B cell (primary cell): Measurements from ENCODE around the gene EPN2. TPM values are rescaled to one million over a fixed set of nuclear protein-coding genes. Genes with fewer than 3 reads are reported as not detected.

Experiments used
- ATAC-seq: fragments of 200-7000 bp; cut with Tn5 transposase; one replicate; pipeline ENCODE4 v1.10.0; 2021; ENCODE audit warnings: low read depth, mild to moderate bottlenecking, moderate number of reproducible peaks, moderate library complexity
- CTCF ChIA-PET: fragments of 350-600 bp; sonication (Branson Sonifier 250); formaldehyde crosslinking; loops from one replicate; lab custom pipeline; 2021; ENCODE audit warnings: antibody characterized with exemption, inconsistent platforms; lab: Charles Lee
- POLR2A ChIA-PET: fragments of 350-600 bp; sonication (Branson Sonifier 250); formaldehyde crosslinking; loops from one replicate; lab custom pipeline; 2021; ENCODE audit warnings: antibody characterized with exemption; lab: Charles Lee
- DNase-seq: peaks from one replicate; pipeline ENCODE4 v3.0.0; 2013
- H2AFZ ChIP-seq: 2 replicates; pipeline ENCODE4 v1.6.1; 2012; ENCODE audit warnings: mild to moderate bottlenecking, low read depth, low read length; ENCODE audit not compliant: insufficient read depth, poor library complexity, severe bottlenecking
- H3K27ac ChIP-seq, 2 donors: 1 replicate in 1 of 2; 2 replicates in 1 of 2; pipeline ENCODE4 v1.5.1; 2012 to 2013; ENCODE audit warnings: low read length in 2 of 2, mild to moderate bottlenecking in 2 of 2, moderate library complexity in 1 of 2
- H3K27me3 ChIP-seq, 4 experiments: fragments of 200-600 bp in 1 of 4; sonication (generic) in 1 of 4; replicated peaks in 1 of 4; 1 replicate in 2 of 4; 2 replicates in 2 of 4; pipeline versions ENCODE4 v1.6.1 to v1.7.0; 2013 to 2016; ENCODE audit warnings: low read length in 3 of 4, mild to moderate bottlenecking in 2 of 4, mixed read lengths in 1 of 4, moderate library complexity in 1 of 4; ENCODE audit not compliant: insufficient read depth in 4 of 4, control insufficient read depth in 3 of 4; ENCODE audit errors: control extremely low read depth in 1 of 4
- H3K36me3 ChIP-seq, 2 experiments: replicated peaks in 1 of 2; 1 replicate in 1 of 2; 2 replicates in 1 of 2; pipeline versions ENCODE4 v1.6.1 to v1.7.1; 2013; ENCODE audit warnings: low read length in 1 of 2; ENCODE audit not compliant: insufficient read depth in 2 of 2, control insufficient read depth in 1 of 2; ENCODE audit errors: control extremely low read depth in 1 of 2, extremely low read depth in 1 of 2
- H3K4me1 ChIP-seq, 2 donors: fragments of 200-600 bp in 1 of 2; sonication (generic) in 1 of 2; 1 replicate in 1 of 2; 2 replicates in 1 of 2; pipeline versions ENCODE4 v1.5.1 to v1.6.1; 2013 to 2017; ENCODE audit warnings: low read length in 2 of 2; ENCODE audit not compliant: control insufficient read depth in 2 of 2, insufficient read depth in 2 of 2
- H3K4me2 ChIP-seq: replicated peaks from 2 replicates; pipeline ENCODE3; 2012; ENCODE audit warnings: mild to moderate bottlenecking, low read depth, low read length; ENCODE audit not compliant: poor library complexity, severe bottlenecking
- H3K4me3 ChIP-seq, 5 experiments: fragments of 200-600 bp in 1 of 5; sonication (generic) in 1 of 5; 1 replicate in 3 of 5; 2 replicates in 2 of 5; pipeline versions ENCODE4 v1.5.1 to v1.7.0; 2011 to 2016; ENCODE audit warnings: low read length in 4 of 5, mild to moderate bottlenecking in 4 of 5, low read depth in 2 of 5, control low read depth in 1 of 5, moderate library complexity in 1 of 5; ENCODE audit not compliant: insufficient read depth in 1 of 5; ENCODE audit errors: control extremely low read depth in 1 of 5, extremely low read depth in 1 of 5
- H3K79me2 ChIP-seq: fragments of 200-600 bp; sonication (generic); one replicate; pipeline ENCODE4 v1.6.0; 2016; ENCODE audit warnings: low read length; ENCODE audit not compliant: control insufficient read depth, insufficient read depth
- H3K9ac ChIP-seq: fragments of 200-600 bp; sonication (generic); 2 replicates; pipeline ENCODE4 v1.6.1; 2017; ENCODE audit warnings: mild to moderate bottlenecking, low read length, moderate library complexity
- H3K9me3 ChIP-seq, 3 donors: one replicate each; pipeline versions ENCODE4 v1.6.1 to v1.7.1; 2013; ENCODE audit warnings: low read length in 2 of 3; ENCODE audit not compliant: control insufficient read depth in 2 of 3, insufficient read depth in 1 of 3; ENCODE audit errors: control extremely low read depth in 1 of 3
- H4K20me1 ChIP-seq: 2 replicates; pipeline ENCODE4 v1.6.0; 2012; ENCODE audit warnings: mild to moderate bottlenecking, low read length; ENCODE audit not compliant: insufficient read depth, control insufficient read depth, poor library complexity, severe bottlenecking
- H3K27ac Mint-ChIP-seq: one replicate; pipeline ENCODE4 v1.8.0; 2021; ENCODE audit warnings: mixed read lengths
- H3K27me3 Mint-ChIP-seq: one replicate; pipeline ENCODE4 v1.8.0; 2021; ENCODE audit warnings: mixed read lengths
- H3K4me1 Mint-ChIP-seq: one replicate; pipeline ENCODE4 v1.8.0; 2021; ENCODE audit warnings: mixed read lengths
- H3K4me3 Mint-ChIP-seq: one replicate; pipeline ENCODE4 v1.8.0; 2021; ENCODE audit warnings: mixed read lengths
- H3K9me3 Mint-ChIP-seq: one replicate; pipeline ENCODE4 v1.8.0; 2022; ENCODE audit warnings: mixed read lengths; ENCODE audit not compliant: insufficient read depth
- EZH2 ChIP-seq: IDR thresholded peaks from 2 replicates; pipeline ENCODE4 v1.6.1; 2012; ENCODE audit warnings: borderline replicate concordance, low read depth, mild to moderate bottlenecking, moderate library complexity, low read length; ENCODE audit not compliant: insufficient read depth, poor library complexity, severe bottlenecking
- whole genome bisulfite sequencing: methylation state at CpG from one replicate; pipeline ENCODE4 v1.1.5; 2013; ENCODE audit warnings: missing lambda C conversion rate; ENCODE audit not compliant: insufficient coverage; 5-methylcytosine and 5-hydroxymethylcytosine counted together
- intact Hi-C: fragments of 100-400 bp; cut with micrococcal nuclease; formaldehyde crosslinking; loops from one replicate; pipeline ENCODE4 v1.10.0; 2022
- polyA plus RNA-seq: library from polyadenylated mRNA; depleted of rRNA; stranded (reverse); fragments of >200 nt; gene quantifications from 2 replicates; pipeline ENCODE4 v1.2.3, GENCODE V29; 2012
- total RNA-seq, 2 donors: library from RNA; stranded (reverse); fragments of 120-200 nt in 1 of 2; gene quantifications; 1 replicate in 1 of 2; 2 replicates in 1 of 2; pipeline versions ENCODE4 v1.2.3 to v1.2.4, GENCODE V29; 2013 to 2022
- TF ChIP-seq, protein P1 (sequence below): fragments of 200-600 bp; IDR thresholded peaks from one replicate; pipeline ENCODE4 v1.8.0; 2022; ENCODE audit warnings: antibody characterized with exemption, mild to moderate bottlenecking

Gene EPN2
- total and polyA plus RNA-seq, 2 donors (not counting 1 experiment from before 2014, with no cell fraction given), result 15.7 to 35.6 TPM

DNA sequence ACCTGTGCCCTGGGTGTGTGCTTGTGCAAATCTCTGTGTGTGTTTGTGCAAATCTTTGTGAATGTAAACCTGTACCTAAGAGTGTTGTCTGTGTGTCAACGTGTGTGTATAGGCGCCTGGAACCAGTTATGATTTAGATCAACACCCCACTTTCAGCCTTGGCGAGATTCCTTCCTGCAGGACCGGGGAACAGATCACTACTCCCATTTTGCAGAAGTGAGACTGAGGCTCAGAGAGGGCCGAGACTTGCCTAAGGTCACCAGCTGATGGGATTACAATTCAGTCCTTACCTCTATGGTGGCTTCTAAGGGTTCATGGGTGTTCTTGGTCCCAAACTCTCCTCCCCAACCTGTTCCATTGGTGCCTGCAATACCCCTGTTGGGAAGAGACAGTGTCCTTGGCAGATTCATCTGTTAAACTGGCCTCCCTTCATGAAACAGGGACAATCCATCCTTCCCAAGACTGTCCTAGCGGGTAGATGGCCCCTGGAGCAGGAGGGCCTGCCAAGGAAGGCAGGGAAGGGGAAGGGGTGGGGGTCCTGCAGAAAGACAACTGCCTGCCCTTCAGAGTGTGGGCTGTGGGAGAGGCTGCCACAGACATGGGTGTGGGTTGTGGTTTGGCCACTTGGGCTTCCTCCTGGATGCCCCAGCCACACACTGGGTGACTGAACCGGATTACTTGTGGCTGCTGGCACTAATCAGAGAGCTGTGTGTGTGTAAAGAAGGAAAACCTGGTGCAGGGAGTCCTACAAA, 134.3 kb downstream of the EPN2 start:
- POLR2A ChIA-PET, result no interaction called here
- peak overlapping the region; percentile 87 for H3K4me3 Mint-ChIP-seq
- intact Hi-C loops, result loop anchor here (10.0 kb wide), 1 partner anchor 517 kb away; the partner anchor contains the start of gene PRPSAP2
- H4K20me1 ChIP-seq, result no peaks in the 10 kb centered on the region
- CTCF ChIA-PET, result interaction anchor here (1.2 kb wide), 2 partner anchors 9 to 395 kb away, joined by 3 to 5 read pairs; partner anchors contain the start of gene B9D1
- no peaks in the 10 kb centered on the region for H3K27me3 ChIP-seq
- no peaks in the 10 kb centered on the region for H3K9me3 Mint-ChIP-seq
- H3K36me3 ChIP-seq, result peaks cover 0 to 4% of the 10 kb centered on the region in 2 experiments
- peak overlapping the region; percentile 70 for H3K4me2 ChIP-seq
- no peaks in the 10 kb centered on the region for H3K27me3 Mint-ChIP-seq
- H3K9ac ChIP-seq, result peak overlapping the region; percentile 44
- H2AFZ ChIP-seq, result no peak overlapping the region
- H3K4me1 ChIP-seq, result peaks cover 37 to 53% of the 10 kb centered on the region in 2 donors
- H3K27ac Mint-ChIP-seq, result peak overlapping the region; percentile 94
- peaks cover 0 to 4% (median 0%) of the 10 kb centered on the region in 3 donors for H3K9me3 ChIP-seq
- H3K4me1 Mint-ChIP-seq, result peaks cover 55% of the 10 kb centered on the region
- peaks cover 22% of the 10 kb centered on the region for H3K79me2 ChIP-seq
- TF ChIP-seq, protein P1, sequence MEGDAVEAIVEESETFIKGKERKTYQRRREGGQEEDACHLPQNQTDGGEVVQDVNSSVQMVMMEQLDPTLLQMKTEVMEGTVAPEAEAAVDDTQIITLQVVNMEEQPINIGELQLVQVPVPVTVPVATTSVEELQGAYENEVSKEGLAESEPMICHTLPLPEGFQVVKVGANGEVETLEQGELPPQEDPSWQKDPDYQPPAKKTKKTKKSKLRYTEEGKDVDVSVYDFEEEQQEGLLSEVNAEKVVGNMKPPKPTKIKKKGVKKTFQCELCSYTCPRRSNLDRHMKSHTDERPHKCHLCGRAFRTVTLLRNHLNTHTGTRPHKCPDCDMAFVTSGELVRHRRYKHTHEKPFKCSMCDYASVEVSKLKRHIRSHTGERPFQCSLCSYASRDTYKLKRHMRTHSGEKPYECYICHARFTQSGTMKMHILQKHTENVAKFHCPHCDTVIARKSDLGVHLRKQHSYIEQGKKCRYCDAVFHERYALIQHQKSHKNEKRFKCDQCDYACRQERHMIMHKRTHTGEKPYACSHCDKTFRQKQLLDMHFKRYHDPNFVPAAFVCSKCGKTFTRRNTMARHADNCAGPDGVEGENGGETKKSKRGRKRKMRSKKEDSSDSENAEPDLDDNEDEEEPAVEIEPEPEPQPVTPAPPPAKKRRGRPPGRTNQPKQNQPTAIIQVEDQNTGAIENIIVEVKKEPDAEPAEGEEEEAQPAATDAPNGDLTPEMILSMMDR, result no peak
- TF ChIP-seq EZH2, result no peak
- DNase-seq (no peak), ATAC-seq (no peak)
- H3K27ac ChIP-seq, result peak overlapping the region in 1 of 2 donors; percentile 68
- H3K4me3 ChIP-seq, result peak overlapping the region in 1 of 5 experiments; percentile 18
- 80% methylated on average over 3 of the region's 7 CpGs for WGBS

DNA sequence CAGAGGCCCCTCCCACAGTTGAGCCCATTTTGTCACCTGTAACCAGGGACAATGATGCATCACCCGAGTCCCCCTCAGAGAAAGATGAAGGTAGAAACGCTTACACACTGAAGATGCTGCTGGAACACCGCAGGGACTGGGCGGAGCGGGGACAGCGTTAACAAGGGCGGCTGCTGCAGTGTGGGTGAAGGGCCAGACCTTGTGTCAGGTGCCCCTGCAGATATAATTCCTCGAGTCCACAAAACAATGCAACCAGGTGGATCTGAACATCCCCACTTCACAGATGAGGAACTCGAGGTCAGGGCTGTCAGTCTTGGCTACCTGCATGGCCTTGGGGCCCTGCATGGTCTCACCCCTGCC, 134.8 kb downstream of the EPN2 start:
- Histone ChIP-seq H3K4me1 (peaks cover 40 to 58% of the 10 kb centered on the region in 2 donors), H3K27me3 (no peaks in the 10 kb centered on the region), H4K20me1 (no peaks in the 10 kb centered on the region), H3K9me3 (peaks cover 0 to 4% (median 0%) of the 10 kb centered on the region in 3 donors), H3K27ac (no peak overlapping the region), H3K9ac (no peak overlapping the region), H3K4me3 (no peak overlapping the region), H2AFZ (no peak overlapping the region), H3K4me2 (peak overlapping the region; percentile 70), H3K36me3 (peaks cover 0 to 4% of the 10 kb centered on the region in 2 experiments), H3K79me2 (peaks cover 22% of the 10 kb centered on the region)
- H3K27ac Mint-ChIP-seq, result no peak overlapping the region
- WGBS, result 77% methylated on average over 7 of the region's 9 CpGs
- DNase-seq (no peak), ATAC-seq (no peak)
- H3K4me3 Mint-ChIP-seq, result no peak overlapping the region
- ChIA-PET CTCF (interaction anchor here (1.2 to 4.1 kb wide), 2 partner anchors 9 to 394 kb away, joined by 3 to 22 read pairs; partner anchors contain the start of gene B9D1), POLR2A (no interaction called here)
- peaks cover 54% of the 10 kb centered on the region for H3K4me1 Mint-ChIP-seq
- H3K9me3 Mint-ChIP-seq, result no peaks in the 10 kb centered on the region
- intact Hi-C loops, result loop anchor here (10.0 kb wide), 1 partner anchor 517 kb away; the partner anchor contains the start of gene PRPSAP2
- H3K27me3 Mint-ChIP-seq, result no peaks in the 10 kb centered on the region
- TF ChIP-seq, protein P1, result no peak
